Left renal pelvis (tissue), 4 donors: ENCODE results near the gene CCDC61. TPM values are rescaled to one million over a fixed set of nuclear protein-coding genes. Genes with fewer than 3 reads are reported as not detected.
A peak's percentile ranks its signal among the peaks of the same experiment; 100 is the strongest.

Experiments
- DNase-seq, 4 donors: peaks; one replicate each; pipeline ENCODE4 v3.0.0-alpha.2; 2013; ENCODE audit warnings: low read depth in 4 of 4, low spot score in 3 of 4
- polyA plus RNA-seq, 4 donors: library from polyadenylated mRNA; unstranded; fragments of 120-200 nt; gene quantifications; one replicate each; pipeline ENCODE4 v1.2.1, GENCODE V29; 2013; ENCODE audit not compliant: insufficient read length in 4 of 4

The CCDC61 gene
- polyA plus RNA-seq, 4 donors = 9.5 to 16.0 (median 11.4) TPM

DNA sequence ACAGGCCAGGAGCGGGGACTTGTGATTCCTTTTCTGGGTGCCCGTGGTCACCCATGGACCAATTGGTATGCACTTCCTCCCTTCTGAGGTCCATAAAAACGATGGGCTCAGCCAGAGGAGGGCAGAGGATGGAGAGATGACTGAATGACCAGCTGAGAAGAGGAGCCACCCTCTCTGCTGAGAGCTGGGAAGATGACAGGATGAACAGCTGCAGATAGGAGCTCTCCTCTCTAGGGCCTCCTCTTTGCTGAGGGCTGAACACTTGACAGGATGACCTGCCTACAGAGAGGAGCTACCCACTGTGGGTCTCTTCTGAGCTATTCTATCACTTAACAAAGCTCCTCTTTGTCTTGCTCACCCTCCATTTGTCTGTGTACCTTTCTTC, 41.5 kb downstream of the CCDC61 start:
- DNase-seq = no peak

GRCh38 chr19:46040125-46040524, 44.9 kb downstream of the CCDC61 start:
- DNase-seq = no peak

DNA sequence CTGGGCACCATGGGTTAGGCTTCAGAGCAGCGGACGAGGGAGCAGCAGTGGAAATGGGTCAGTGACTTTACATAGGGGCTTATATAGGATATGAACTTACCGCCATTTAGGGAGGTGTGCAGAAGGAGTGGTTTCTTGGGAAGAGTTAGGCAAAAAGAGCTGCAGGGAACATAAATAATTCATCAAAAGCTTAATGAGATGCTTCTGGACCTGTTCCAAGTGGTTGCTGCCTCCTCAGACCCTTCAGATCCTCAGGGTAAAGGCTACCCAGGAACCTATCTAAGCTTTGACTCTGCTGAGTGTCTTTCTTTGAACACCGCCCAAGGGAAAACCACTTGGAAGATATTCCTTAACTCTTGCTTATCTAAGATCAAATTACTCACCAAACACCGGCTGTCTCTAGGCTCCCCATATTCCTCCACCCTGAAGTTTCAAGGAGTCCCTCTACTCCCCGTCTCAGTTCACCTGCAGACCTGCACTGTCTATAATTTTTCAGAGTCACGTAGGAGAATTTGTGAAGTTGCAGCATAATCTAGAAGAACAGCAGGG, 45.8 kb downstream of the CCDC61 start, which contains the start of gene IGFL4:
Gene IGFL4, minus strand, starts transcription at position 51 of the 549 bp plus-strand sequence. Its CDS starts 40 bp downstream, at position 11.
- peak in 1 of 4 donors; percentile 20 for DNase-seq

GRCh38 chr19:46042252-46042883, 47.1 kb downstream of the CCDC61 start:
- no peak for DNase-seq

DNA sequence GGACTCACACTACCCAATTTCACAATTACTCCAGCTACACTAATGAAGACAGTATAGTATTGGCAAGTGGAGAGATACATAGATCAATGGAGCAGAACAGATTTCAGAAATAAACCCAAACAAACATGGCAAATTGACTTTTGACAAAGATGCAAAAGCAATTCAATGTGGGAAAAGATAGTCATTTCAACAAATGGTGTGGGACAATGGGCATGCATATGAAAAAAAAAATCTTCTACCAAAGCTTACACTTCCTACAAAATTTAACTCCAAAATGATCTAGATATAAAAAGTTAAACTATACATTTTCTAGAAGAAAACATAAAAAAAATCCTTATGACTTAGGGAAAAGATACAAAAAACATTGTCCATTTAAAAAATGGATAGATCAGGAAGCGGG, 48.3 kb downstream of the CCDC61 start:
- DNase-seq = no peak

- DNase-seq = no peak
These were observed 54.3 kb downstream of the CCDC61 start for GRCh38 chr19:46049597-46049996.

- no peak for DNase-seq
These were observed 57.6 kb downstream of the CCDC61 start for GRCh38 chr19:46052896-46053295.

DNA sequence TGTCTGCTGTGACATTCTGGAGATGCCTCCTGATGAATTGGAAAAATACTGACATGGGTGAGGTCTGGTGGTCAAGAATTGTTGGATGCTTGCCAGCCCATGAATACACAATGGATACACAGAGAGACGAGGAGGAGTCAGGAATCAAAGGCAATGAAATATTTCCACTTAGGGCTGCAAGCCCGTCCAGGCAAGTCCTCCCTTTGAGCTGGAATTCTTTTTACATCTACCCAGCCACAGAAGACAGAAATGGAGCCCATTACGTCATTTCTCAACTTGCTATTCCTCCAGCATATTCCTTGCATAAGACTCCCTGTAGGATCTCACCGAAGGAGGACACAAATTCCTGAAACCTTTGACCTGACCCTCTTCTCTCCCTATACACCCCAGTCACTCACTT, 61.3 kb downstream of the CCDC61 start:
- no peak for DNase-seq

GRCh38 chr19:46058778-46059177, 63.5 kb downstream of the CCDC61 start:
- DNase-seq = no peak

- DNase-seq = no peak
These were observed 64.7 kb downstream of the CCDC61 start for GRCh38 chr19:46060012-46060411.

- no peak for DNase-seq
These were observed 67.9 kb downstream of the CCDC61 start for GRCh38 chr19:46063201-46063600.

DNA sequence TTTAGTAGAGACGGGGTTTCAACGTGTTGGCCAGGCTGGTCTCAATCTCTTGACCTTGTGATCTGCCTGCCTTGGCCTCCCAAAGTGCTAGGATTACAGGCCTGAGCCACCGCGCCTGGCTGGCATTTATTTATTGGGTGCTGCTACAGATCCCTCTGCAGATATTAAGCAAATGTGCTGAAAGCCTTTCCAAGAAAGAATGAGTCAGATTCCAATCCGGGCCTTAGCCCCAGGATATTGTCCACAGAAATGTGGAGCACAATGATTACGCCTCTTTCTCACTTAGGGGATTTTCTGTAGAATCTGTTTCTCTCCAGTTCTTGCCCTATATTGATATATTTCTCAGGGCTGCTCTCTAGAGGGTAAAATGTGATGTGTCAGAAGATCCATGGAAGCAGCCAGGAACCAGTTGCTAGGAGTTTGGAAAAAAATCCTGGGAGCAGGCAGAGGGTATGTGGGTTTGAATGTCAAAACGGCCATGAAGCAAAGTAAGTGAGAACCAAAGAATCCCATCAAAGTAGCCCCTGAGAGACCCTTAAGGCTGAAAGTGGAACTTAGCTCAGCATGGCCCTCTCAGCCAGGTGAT, 70.3 kb downstream of the CCDC61 start:
- no peak for DNase-seq

- no peak for DNase-seq
These were observed 71.2 kb downstream of the CCDC61 start for GRCh38 chr19:46066471-46066870.

DNA sequence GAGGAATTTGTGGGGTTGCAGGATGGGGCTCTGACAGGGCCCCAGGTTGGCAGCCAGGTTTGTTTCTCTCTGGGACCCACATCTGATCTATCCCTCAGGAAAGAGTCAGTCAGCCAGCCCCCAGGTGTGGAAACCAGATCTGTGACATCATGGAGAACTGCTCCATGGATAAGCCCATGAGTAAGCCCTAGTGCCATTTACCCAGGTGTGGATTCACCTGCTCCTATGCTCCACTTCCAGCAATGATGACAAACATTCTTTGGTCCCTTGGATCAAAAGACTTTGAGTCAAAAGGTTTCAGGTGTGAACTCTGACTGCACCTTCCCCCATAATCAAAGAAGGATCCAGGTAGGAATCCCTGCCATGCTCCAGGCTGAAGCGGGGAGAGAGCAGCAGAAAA, 72.4 kb downstream of the CCDC61 start:
- no peak for DNase-seq

Other genes starting within 250 kb of the CCDC61 start
- 10 to 100 TPM; 15.9 to 32.4 (median 25.9) TPM for gene SIX5, start 226.2 kb upstream of the CCDC61 start, polyA plus RNA-seq
- 10 to 100 TPM; 32.8 to 69.8 (median 48.1) TPM for gene DMPK, start 213.0 kb upstream of the CCDC61 start, polyA plus RNA-seq
- gene DMWD, start 202.6 kb upstream of the CCDC61 start, polyA plus RNA-seq = 10 to 100 TPM; 25.4 to 47.1 (median 33.7) TPM
- not detected for gene RSPH6A, start 180.2 kb upstream of the CCDC61 start, polyA plus RNA-seq
- gene SYMPK, start 132.3 kb upstream of the CCDC61 start, polyA plus RNA-seq = 10 to 100 TPM; 43.0 to 81.4 (median 55.5) TPM
- under 1 TPM; 0.11 to 0.76 (median 0.31) TPM for gene FOXA3, start 131.1 kb upstream of the CCDC61 start, polyA plus RNA-seq
- 10 to 100 TPM; 16.4 to 28.2 (median 18.8) TPM for gene IRF2BP1, start 109.3 kb upstream of the CCDC61 start, polyA plus RNA-seq
- gene MYPOP, start 92.9 kb upstream of the CCDC61 start, polyA plus RNA-seq = 1 to 10 TPM; 3.5 to 7.6 (median 4.3) TPM
- not detected for gene NANOS2, start 80.7 kb upstream of the CCDC61 start, polyA plus RNA-seq
- 1 to 10 TPM; 2.8 to 4.8 (median 3.8) TPM for gene NOVA2, start 21.6 kb upstream of the CCDC61 start, polyA plus RNA-seq
- 1 to 10 TPM in 1 of 4 donors, under 1 TPM in 1, not detected in 2; 0.44 to 1.3 TPM for gene PGLYRP1, start 27.6 kb downstream of the CCDC61 start, polyA plus RNA-seq
- 1 to 10 TPM in 1 of 4 donors, under 1 TPM in 3; 0.16 to 1.1 (median 0.48) TPM for gene IGFL4, start 45.5 kb downstream of the CCDC61 start, polyA plus RNA-seq
- gene IGFL3, start 129.2 kb downstream of the CCDC61 start, polyA plus RNA-seq = not detected
- under 1 TPM in 1 of 4 donors, not detected in 3; 0.13 TPM for gene IGFL2, start 152.8 kb downstream of the CCDC61 start, polyA plus RNA-seq
- gene IGFL1, start 234.3 kb downstream of the CCDC61 start, polyA plus RNA-seq = not detected